Loucy (cell line): Measurements from ENCODE around the gene RASGRP2.

Experiments used
- CTCF ChIP-seq: fragments of 200-600 bp; sonication (generic); conservative IDR thresholded peaks from 2 replicates; pipeline ENCODE4 v1.5.1; 2014; ENCODE audit warnings: mild to moderate bottlenecking, antibody characterized with exemption, low read length
- EZH2phosphoT487 ChIP-seq: fragments of 200-600 bp; IDR thresholded peaks from 2 replicates; pipeline ENCODE4 v1.6.1; 2018; ENCODE audit warnings: antibody characterized with exemption, mild to moderate bottlenecking, moderate library complexity, borderline replicate concordance

- TF ChIP-seq CTCF (no peak), EZH2phosphoT487 (no peak)
Observed at GRCh38 chr11:64720640-64721358, 23.1 kb downstream of the RASGRP2 start.
